GM12801 (cell line): ENCODE results near the gene ACOT6.

Experiments
- TF ChIP-seq, protein P1 (sequence below): IDR thresholded peaks from one replicate; pipeline ENCODE4 v1.5.1; 2011; ENCODE audit warnings: control low read depth; ENCODE audit not compliant: insufficient read length; ENCODE audit errors: extremely low read depth

ACOT6 gene

DNA sequence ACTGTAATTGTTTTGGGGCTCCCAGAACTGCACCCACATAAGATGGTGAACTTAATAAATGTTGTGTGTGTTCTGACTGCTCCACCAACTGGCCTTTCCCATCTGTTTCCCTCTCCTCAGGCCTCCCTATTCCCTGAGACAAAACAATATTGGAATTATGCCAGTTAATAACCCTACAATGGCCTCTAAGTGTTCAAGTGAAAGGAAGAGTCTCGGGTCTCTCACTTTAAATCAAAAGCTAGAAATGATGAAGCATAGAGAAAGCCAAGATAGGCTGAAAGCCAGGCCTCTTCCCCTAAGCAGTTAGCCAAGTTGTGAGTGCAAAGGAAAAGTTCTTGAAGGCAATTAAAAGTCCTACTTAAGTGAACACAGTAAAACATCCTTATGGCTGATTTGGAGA is 13.4 kb downstream of the ACOT6 start:
- TF ChIP-seq, protein P1, sequence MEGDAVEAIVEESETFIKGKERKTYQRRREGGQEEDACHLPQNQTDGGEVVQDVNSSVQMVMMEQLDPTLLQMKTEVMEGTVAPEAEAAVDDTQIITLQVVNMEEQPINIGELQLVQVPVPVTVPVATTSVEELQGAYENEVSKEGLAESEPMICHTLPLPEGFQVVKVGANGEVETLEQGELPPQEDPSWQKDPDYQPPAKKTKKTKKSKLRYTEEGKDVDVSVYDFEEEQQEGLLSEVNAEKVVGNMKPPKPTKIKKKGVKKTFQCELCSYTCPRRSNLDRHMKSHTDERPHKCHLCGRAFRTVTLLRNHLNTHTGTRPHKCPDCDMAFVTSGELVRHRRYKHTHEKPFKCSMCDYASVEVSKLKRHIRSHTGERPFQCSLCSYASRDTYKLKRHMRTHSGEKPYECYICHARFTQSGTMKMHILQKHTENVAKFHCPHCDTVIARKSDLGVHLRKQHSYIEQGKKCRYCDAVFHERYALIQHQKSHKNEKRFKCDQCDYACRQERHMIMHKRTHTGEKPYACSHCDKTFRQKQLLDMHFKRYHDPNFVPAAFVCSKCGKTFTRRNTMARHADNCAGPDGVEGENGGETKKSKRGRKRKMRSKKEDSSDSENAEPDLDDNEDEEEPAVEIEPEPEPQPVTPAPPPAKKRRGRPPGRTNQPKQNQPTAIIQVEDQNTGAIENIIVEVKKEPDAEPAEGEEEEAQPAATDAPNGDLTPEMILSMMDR, result no peak

DNA sequence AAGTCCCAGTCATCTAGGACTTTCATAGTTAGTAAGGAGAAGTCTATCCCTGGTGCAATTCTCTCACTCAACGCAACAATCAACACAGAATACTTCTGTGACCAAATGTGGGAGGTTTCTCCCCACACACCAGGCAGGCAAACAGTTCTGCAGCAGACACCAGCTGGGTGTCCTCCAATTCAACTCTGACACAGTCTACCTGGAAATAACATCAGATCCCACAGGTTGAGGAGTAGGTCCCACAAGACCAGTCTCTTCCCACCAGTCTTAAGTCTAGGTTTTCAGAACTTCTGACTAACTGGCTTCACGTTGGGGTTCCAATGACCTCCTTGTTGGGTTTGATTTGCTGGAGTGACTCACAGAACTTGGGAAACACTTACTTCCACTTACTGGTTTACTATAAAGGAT is 14.8 kb downstream of the ACOT6 start:
- TF ChIP-seq, protein P1, result no peak

DNA sequence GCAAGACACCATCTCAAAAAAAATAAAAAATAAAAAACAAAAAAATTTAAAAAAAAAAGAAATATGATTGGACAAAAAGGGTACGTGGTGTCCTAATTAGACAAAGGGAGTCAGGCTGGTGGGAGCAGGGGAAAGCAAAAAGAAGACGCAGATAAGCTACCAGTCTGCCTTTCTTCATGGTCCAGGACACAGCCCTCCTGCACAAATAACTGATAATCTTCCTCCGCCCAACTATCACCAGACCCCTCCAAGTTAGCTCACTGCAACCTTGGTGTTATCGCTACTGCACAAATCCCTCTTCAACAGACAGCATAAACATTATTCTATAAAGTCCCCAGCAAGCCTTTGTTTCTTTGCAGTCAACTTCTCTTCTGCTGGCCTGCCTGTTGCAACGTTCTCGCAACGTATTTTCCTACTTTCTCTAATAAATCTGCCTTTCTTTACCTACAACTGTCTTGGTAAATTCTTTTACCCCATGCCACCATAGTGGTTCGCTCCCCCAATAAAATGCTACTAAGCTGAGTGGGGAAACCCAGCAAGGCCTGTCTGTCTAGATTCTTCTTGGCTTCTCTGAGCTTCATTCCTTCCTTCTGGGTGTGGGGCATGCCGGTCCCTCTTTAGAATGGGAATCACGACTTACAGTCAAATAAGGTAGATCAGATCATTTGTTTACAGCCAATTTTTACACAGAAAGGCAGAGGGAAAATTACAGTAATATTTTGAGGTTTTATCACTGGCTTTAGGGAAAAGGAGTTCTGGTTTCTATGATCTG is 17.9 kb downstream of the ACOT6 start:
- TF ChIP-seq, protein P1, result no peak

DNA sequence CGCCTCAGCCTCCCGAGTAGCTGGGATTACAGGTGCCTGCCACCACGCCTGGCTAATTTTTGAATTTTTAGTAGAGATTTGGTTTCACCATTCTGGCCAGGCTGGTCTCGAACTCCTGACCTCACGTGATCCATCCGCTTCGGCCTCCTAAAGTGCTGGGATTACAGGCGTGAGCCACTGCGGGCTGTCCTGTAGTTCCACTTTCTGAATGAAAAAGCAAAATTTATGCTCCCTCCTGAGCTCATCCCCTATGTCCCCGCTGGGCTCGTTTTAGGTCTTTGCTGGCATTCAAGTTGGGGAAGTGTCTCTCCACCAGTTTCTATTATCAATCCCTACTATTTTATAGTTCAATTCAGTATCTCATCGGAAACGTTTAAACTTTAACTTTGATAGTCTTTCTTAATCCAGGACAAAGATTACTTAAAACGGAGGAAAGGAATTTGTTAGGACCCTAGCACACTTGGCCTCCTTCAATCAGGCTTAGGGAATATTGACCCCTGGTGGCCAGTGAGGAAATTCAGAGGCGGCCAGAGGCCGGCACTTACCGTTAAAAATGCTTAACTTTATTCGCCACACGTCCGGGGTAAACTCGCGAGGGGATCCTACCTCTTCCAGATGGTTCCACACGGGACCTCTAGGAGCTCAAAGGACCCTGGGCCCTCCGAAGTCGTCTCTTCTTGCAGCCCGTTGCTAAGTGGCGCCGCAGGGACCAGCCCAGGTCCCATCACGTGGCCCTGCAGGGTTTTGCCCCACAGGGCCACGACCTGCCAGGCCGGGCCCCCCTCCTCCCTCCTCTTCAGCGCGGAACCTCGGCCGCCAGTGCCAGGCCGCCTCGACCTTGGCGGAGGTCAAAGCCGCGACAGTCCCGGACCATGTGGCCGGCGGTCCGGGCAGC is 21.0 kb downstream of the ACOT6 start:
- TF ChIP-seq, protein P1, result no peak

DNA sequence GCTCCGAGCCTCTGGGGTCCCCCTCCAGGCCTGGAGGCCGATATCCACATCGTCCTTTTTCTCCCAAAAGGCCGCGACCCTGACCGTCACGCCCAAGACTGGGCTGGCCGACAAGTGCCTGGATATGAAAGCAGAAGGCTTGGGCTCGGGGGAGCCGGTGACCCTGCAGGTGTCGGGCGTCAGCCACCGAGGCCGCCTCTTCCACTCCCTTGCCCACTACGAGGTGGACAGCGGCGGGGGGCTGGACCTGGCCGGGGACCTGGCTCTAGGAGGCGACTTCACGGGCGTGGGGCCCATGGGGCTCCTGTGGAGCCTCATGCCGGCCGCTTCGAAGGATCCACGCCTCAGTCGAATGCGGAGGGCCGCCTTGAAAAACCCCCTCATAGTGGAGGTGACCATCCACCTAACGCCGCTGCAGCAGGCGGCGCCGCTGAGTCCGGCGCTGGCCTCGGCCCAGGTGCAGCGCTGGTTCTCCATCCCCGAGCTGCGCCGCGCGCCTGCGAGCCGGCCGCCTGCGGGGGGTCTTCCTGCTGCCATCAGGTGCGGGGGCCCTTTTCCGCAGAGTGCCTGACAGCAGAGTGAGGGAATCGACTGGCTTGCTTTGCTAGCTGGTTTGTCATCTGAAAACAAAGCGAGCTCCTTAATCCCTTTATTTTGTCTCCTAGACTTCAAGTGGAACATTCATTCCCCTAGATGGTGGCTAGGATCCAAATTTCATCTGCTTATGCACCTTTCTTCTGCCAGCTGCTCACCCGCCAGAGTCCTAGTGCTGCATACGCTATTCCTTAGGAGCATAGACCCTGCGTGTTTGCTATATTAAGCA is 21.9 kb downstream of the ACOT6 start:
- TF ChIP-seq, protein P1, result no peak

DNA sequence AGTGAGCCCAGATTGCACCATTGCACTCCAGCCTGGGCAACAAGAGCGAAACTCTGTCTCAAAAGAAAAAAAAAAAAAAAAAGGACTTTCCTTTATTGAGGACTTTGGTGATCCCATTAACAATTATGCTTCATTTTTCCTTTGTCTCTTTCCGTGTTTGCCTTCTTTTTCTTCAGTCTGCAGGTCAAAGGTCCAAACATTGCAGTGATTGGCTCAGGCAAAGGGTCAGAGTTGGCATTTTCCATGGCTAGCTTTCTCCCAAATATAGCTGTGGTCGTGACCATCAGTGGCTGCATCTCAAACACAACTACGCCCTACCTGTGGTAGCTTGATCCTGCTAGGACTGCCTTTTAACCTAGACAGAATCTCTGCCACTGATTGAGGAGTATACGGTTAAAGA is 25.5 kb downstream of the ACOT6 start:
- TF ChIP-seq, protein P1, result no peak
